ENCODE results near the gene PDSS2.

PDSS2 gene

DNA sequence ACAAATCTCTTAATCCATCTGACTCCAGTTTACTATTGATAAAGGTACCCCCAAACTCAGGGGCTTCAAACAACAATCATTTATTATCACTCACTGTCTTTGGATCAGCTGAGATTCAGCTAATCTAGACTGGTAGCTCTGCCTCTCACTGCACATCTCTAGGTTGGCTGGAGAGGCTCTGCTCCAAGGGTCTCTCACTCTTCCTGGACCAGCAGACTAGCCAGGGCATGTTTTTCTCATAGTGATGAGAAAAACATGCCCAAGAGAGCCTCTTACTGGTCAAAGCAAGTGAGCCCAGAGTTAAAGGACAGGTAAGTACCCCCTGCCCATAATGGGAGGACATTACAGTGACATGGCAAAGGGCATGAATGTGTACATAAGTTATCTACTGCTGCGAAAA is 228.9 kb downstream of the PDSS2 start:
- no peak overlapping the region for H3K9ac ChIP-seq (ENCODE audit: low read length)
- H3K4me1 ChIP-seq (ENCODE audit: control insufficient read depth, insufficient read depth, low read length): no peaks in the 10 kb centered on the region
- H3K4me3 ChIP-seq (ENCODE audit: low read length): no peak overlapping the region
- H3K27ac ChIP-seq (ENCODE audit: low read depth, low read length): no peak overlapping the region
- H3K36me3 ChIP-seq (ENCODE audit: control insufficient read depth, insufficient read depth, low read length): no peaks in the 10 kb centered on the region
- no peaks in the 10 kb centered on the region for H3K27me3 ChIP-seq (ENCODE audit: control insufficient read depth, insufficient read depth, low read length)

DNA sequence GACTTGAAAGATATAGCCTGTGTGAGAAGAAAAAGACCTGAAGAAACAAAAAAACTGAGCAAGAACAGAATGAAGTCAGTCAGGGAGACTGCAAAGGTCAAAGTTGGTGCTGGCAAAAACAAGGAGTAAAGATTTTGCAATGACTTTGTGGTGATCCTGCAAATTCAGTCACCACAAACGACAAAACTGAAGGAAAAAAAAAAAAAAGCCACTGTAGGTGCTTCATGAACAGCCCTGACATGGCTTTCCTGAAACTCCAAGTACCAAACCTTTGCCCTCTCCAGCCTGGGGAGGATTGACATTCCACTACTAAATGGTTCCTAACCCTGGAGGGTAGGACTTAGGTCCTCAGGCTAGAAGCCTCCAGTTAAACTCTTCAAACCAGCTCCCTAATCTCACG is 229.3 kb downstream of the PDSS2 start:
- no peaks in the 10 kb centered on the region for H3K4me1 ChIP-seq (ENCODE audit: control insufficient read depth, insufficient read depth, low read length)
- H3K27me3 ChIP-seq (ENCODE audit: control insufficient read depth, insufficient read depth, low read length): no peaks in the 10 kb centered on the region
- H3K36me3 ChIP-seq (ENCODE audit: control insufficient read depth, insufficient read depth, low read length): no peaks in the 10 kb centered on the region
- no peak overlapping the region for H3K9ac ChIP-seq (ENCODE audit: low read length)
- H3K4me3 ChIP-seq (ENCODE audit: low read length): no peak overlapping the region
- no peak overlapping the region for H3K27ac ChIP-seq (ENCODE audit: low read depth, low read length)

DNA sequence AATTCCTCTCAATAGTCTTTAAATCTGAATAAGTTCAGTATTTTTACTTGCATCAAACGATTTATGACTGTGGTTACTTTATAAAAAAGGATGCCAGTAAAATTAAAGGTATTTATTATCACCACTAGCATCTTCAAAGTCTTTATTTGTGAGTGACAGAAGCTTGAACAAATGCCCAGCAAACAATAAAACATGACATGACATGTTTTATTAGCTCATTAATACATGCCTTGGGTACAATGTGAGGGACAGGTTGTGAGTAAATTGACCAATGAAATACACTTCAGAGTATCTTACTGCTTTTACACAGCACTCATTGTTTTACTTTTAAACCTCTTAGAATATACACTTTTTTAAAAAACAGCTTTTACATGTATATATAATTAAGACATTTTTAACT is 230.6 kb downstream of the PDSS2 start:
- Histone ChIP-seq H3K4me1 (ENCODE audit: control insufficient read depth, insufficient read depth, low read length) (no peaks in the 10 kb centered on the region), H3K27me3 (ENCODE audit: control insufficient read depth, insufficient read depth, low read length) (no peaks in the 10 kb centered on the region), H3K9ac (ENCODE audit: low read length) (no peak overlapping the region), H3K4me3 (ENCODE audit: low read length) (no peak overlapping the region), H3K27ac (ENCODE audit: low read depth, low read length) (no peak overlapping the region), H3K36me3 (ENCODE audit: control insufficient read depth, insufficient read depth, low read length) (no peaks in the 10 kb centered on the region)

- no peak overlapping the region for H3K9ac ChIP-seq (ENCODE audit: low read length)
- H3K27ac ChIP-seq (ENCODE audit: low read depth, low read length): no peak overlapping the region
- no peaks in the 10 kb centered on the region for H3K27me3 ChIP-seq (ENCODE audit: control insufficient read depth, insufficient read depth, low read length)
- H3K36me3 ChIP-seq (ENCODE audit: control insufficient read depth, insufficient read depth, low read length): no peaks in the 10 kb centered on the region
- no peaks in the 10 kb centered on the region for H3K4me1 ChIP-seq (ENCODE audit: control insufficient read depth, insufficient read depth, low read length)
- H3K4me3 ChIP-seq (ENCODE audit: low read length): no peak overlapping the region
Observed at GRCh38 chr6:107221519-107221918, 237.8 kb downstream of the PDSS2 start.

DNA sequence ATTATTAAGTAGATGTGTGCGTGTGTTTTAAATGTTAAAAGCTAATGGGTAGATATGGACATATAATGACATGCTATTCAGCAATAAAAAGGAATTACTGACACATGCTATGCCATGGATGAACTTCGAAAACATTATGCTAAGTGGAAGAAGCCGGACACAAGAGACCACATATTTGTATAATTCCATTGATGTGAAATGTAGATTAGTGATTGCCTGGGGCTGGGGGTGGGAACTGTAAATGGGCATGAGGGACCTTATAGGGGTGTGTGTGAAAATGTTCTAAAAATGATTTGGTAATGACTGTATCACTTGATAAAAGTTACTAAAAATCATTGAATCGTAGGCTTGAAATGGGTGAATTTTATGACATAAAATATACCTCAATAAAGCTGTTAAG is 239.5 kb downstream of the PDSS2 start:
- Histone ChIP-seq H3K4me3 (ENCODE audit: low read length) (no peak overlapping the region), H3K9ac (ENCODE audit: low read length) (no peak overlapping the region), H3K27me3 (ENCODE audit: control insufficient read depth, insufficient read depth, low read length) (no peaks in the 10 kb centered on the region), H3K36me3 (ENCODE audit: control insufficient read depth, insufficient read depth, low read length) (no peaks in the 10 kb centered on the region), H3K27ac (ENCODE audit: low read depth, low read length) (no peak overlapping the region), H3K4me1 (ENCODE audit: control insufficient read depth, insufficient read depth, low read length) (no peaks in the 10 kb centered on the region)

- Histone ChIP-seq H3K4me1 (ENCODE audit: control insufficient read depth, insufficient read depth, low read length) (no peaks in the 10 kb centered on the region), H3K27ac (ENCODE audit: low read depth, low read length) (no peak overlapping the region), H3K27me3 (ENCODE audit: control insufficient read depth, insufficient read depth, low read length) (no peaks in the 10 kb centered on the region), H3K9ac (ENCODE audit: low read length) (no peak overlapping the region), H3K36me3 (ENCODE audit: control insufficient read depth, insufficient read depth, low read length) (no peaks in the 10 kb centered on the region), H3K4me3 (ENCODE audit: low read length) (no peak overlapping the region)
Observed at GRCh38 chr6:107218142-107218541, 241.2 kb downstream of the PDSS2 start.

DNA sequence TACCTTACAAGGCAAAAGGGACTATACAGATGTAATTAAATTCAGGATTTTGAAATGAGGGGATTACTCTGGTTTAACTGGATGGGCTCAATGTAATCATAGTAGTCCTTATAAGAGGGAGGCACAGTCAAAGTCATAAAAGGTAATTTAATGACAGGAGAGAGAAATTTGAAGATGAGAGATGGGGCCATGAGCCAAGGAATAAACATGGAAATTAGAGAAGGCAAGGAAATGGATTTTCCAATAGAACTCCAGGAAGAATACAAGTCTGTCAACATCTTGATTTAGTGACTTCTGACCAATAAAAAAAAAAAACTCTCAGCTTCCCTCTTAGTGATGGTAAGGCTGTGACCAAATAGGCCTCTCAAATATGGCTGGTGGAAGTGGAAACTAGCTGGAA is 242.1 kb downstream of the PDSS2 start:
- H3K9ac ChIP-seq (ENCODE audit: low read length): no peak overlapping the region
- no peaks in the 10 kb centered on the region for H3K36me3 ChIP-seq (ENCODE audit: control insufficient read depth, insufficient read depth, low read length)
- H3K4me1 ChIP-seq (ENCODE audit: control insufficient read depth, insufficient read depth, low read length): no peaks in the 10 kb centered on the region
- H3K27me3 ChIP-seq (ENCODE audit: control insufficient read depth, insufficient read depth, low read length): no peaks in the 10 kb centered on the region
- H3K4me3 ChIP-seq (ENCODE audit: low read length): no peak overlapping the region
- H3K27ac ChIP-seq (ENCODE audit: low read depth, low read length): no peak overlapping the region

DNA sequence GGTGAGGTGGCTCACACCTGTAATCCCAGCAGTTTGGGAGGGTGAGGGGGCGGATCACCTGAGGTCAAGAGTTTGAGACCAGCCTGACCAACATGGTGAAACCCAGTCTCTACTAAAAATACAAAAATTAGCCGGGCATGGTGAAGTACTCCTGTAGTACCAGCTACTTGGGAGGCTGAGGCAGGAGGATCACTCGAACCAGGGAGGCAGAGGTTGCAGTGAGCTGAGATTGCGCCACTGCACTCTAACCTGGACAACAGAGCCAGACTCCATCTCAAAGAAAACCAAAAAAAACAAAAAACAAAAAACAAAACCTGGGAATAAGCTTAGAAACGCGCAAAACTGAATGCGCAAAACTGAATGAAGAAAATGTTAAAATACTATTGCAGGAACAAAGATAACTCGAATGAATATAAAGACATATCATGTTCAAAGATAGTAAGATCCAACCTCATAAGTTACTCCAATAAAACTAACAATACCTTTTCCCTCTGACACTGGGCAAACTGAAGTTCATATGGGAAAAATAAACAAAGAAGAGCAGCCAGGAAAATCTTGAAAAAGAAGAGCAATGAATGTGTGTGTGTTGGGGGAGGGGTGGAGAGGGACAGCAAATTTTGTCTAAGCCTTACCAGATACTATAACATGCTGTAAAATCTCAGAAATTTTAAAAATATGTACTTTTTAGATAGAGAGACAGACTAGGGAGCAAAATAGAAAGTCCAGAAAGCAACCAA is 243.0 kb downstream of the PDSS2 start:
- no peaks in the 10 kb centered on the region for H3K4me1 ChIP-seq (ENCODE audit: control insufficient read depth, insufficient read depth, low read length)
- H3K27ac ChIP-seq (ENCODE audit: low read depth, low read length): no peak overlapping the region

GRCh38 chr6:107215334-107215733 is 244.0 kb downstream of the PDSS2 start:
- H3K27ac ChIP-seq (ENCODE audit: low read depth, low read length): no peak overlapping the region
- no peaks in the 10 kb centered on the region for H3K27me3 ChIP-seq (ENCODE audit: control insufficient read depth, insufficient read depth, low read length)
- no peak overlapping the region for H3K4me3 ChIP-seq (ENCODE audit: low read length)
- no peak overlapping the region for H3K9ac ChIP-seq (ENCODE audit: low read length)
- H3K36me3 ChIP-seq (ENCODE audit: control insufficient read depth, insufficient read depth, low read length): no peaks in the 10 kb centered on the region
- no peaks in the 10 kb centered on the region for H3K4me1 ChIP-seq (ENCODE audit: control insufficient read depth, insufficient read depth, low read length)

More for the DNA sequence above, 243.0 kb downstream of the PDSS2 start:
- H3K27me3 ChIP-seq (ENCODE audit: control insufficient read depth, insufficient read depth, low read length): no peaks in the 10 kb centered on the region
- no peak overlapping the region for H3K4me3 ChIP-seq (ENCODE audit: low read length)
- H3K9ac ChIP-seq (ENCODE audit: low read length): no peak overlapping the region
- no peaks in the 10 kb centered on the region for H3K36me3 ChIP-seq (ENCODE audit: control insufficient read depth, insufficient read depth, low read length)

DNA sequence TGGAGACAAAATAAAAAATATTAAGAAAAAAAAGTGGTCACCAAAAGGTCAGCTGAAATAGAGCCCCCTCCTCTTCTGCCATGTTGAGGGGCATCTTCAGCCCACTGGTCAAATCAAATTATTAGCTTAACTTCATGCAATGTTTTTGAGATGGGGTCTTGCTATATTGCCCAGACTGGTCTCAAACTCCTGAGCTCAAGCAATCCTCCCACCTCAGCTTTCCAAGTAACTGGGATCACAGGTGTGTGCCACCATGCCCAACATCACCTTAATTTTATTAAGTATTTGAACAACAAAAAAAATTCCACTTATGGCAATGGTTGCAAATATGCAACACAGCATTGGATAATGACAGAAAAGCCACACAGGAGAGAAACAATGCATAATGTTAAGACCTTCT is 244.7 kb downstream of the PDSS2 start:
- H3K9ac ChIP-seq (ENCODE audit: low read length): no peak overlapping the region
- H3K27me3 ChIP-seq (ENCODE audit: control insufficient read depth, insufficient read depth, low read length): no peaks in the 10 kb centered on the region
- no peak overlapping the region for H3K4me3 ChIP-seq (ENCODE audit: low read length)
- no peaks in the 10 kb centered on the region for H3K4me1 ChIP-seq (ENCODE audit: control insufficient read depth, insufficient read depth, low read length)
- H3K36me3 ChIP-seq (ENCODE audit: control insufficient read depth, insufficient read depth, low read length): no peaks in the 10 kb centered on the region
- no peak overlapping the region for H3K27ac ChIP-seq (ENCODE audit: low read depth, low read length)

DNA sequence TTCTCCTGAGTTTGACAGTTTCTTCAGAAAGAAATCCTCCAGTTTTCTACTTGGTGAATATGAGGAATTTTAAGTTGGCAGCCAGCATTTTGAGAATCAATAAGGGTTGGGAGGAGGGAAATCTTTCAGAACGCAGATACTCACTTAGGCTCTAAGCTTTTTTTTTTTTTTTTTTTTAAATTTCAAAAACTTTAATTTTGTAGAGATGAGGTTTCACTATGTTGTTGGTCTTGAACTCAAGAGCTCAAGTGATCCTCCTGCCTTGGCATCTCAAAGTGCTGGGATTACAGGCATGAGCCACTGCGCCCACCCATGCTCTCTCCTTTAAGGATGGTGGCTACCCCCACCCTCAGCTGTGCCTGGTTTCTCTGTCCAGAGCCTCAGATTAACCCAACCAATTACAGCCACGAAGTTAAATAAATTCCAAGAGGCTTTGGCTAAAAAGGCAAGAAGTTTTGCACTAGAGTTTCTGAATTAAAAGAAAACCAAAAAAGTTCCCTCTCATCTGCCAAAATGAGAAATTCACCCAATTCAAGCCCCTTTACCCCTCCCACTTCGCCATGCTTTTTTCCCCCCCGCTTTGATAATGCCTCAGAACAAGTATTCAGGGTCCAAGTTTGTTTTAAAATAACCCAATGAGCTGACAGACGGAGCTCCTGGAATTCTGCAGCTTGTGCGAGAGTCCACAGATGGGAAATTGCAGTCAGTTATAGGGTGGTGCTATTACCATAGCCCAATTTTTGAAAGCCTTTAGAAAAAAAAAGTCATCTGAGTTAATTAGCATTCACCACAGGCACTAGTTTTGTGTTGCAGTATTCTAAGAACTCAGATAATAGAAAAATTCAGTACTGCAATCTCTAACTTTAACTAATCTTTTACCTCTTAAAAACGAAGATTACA is 249.7 kb downstream of the PDSS2 start:
- Histone ChIP-seq H3K36me3 (ENCODE audit: control insufficient read depth, insufficient read depth, low read length) (no peaks in the 10 kb centered on the region), H3K27ac (ENCODE audit: low read depth, low read length) (no peak overlapping the region), H3K9ac (ENCODE audit: low read length) (no peak overlapping the region), H3K27me3 (ENCODE audit: control insufficient read depth, insufficient read depth, low read length) (no peaks in the 10 kb centered on the region), H3K4me1 (ENCODE audit: control insufficient read depth, insufficient read depth, low read length) (no peaks in the 10 kb centered on the region), H3K4me3 (ENCODE audit: low read length) (no peak overlapping the region)

- H3K9ac ChIP-seq (ENCODE audit: low read length): no peak overlapping the region
- H3K4me3 ChIP-seq (ENCODE audit: low read length): no peak overlapping the region
- H3K27me3 ChIP-seq (ENCODE audit: control insufficient read depth, insufficient read depth, low read length): no peaks in the 10 kb centered on the region
- H3K27ac ChIP-seq (ENCODE audit: low read depth, low read length): no peak overlapping the region
- H3K36me3 ChIP-seq (ENCODE audit: control insufficient read depth, insufficient read depth, low read length): no peaks in the 10 kb centered on the region
- no peaks in the 10 kb centered on the region for H3K4me1 ChIP-seq (ENCODE audit: control insufficient read depth, insufficient read depth, low read length)
Observed at GRCh38 chr6:107207251-107207873, 252.0 kb downstream of the PDSS2 start.
